Liver (tissue), 9 donors: Measurements from ENCODE around the gene MAVS. TPM values are rescaled to one million over a fixed set of nuclear protein-coding genes. Genes with fewer than 3 reads are reported as not detected.

Source experiments
- DNase-seq: peaks from one replicate; pipeline ENCODE4 v3.0.0-alpha.2; 2017; ENCODE audit warnings: low spot score
- H3K27ac ChIP-seq, 2 donors: one replicate each; pipeline ENCODE4 v1.7.0; 2013; ENCODE audit warnings: inconsistent platforms in 2 of 2, low read length in 2 of 2, control low read depth in 1 of 2, low read depth in 1 of 2, mild to moderate bottlenecking in 1 of 2
- H3K27me3 ChIP-seq, 4 donors: one replicate each; pipeline versions ENCODE4 v1.6.1 to v1.7.0; 2013; ENCODE audit warnings: low read length in 3 of 4, inconsistent platforms in 1 of 4, mild to moderate bottlenecking in 1 of 4, moderate library complexity in 1 of 4; ENCODE audit not compliant: control insufficient read depth in 4 of 4, insufficient read depth in 4 of 4
- H3K36me3 ChIP-seq, 4 donors: one replicate each; pipeline versions ENCODE4 v1.6.1 to v1.7.0; 2013; ENCODE audit warnings: low read length in 3 of 4, mild to moderate bottlenecking in 3 of 4, low read depth in 1 of 4, moderate library complexity in 1 of 4; ENCODE audit not compliant: control insufficient read depth in 4 of 4, insufficient read depth in 3 of 4
- H3K4me1 ChIP-seq, 4 donors: one replicate each; pipeline versions ENCODE4 v1.6.1 to v1.7.0; 2013; ENCODE audit warnings: low read length in 3 of 4, mild to moderate bottlenecking in 3 of 4, moderate library complexity in 1 of 4; ENCODE audit not compliant: control insufficient read depth in 4 of 4, insufficient read depth in 4 of 4
- H3K4me3 ChIP-seq, 3 donors: one replicate each; pipeline versions ENCODE4 v1.6.1 to v1.7.0; 2013; ENCODE audit warnings: low read length in 3 of 3, control low read depth in 1 of 3, low read depth in 1 of 3, mild to moderate bottlenecking in 1 of 3
- H3K9ac ChIP-seq, 2 donors: one replicate each; pipeline ENCODE4 v1.7.0; 2013; ENCODE audit warnings: low read length in 2 of 2, mild to moderate bottlenecking in 2 of 2, moderate library complexity in 2 of 2, control low read depth in 1 of 2, low read depth in 1 of 2
- H3K9me3 ChIP-seq, 4 donors: one replicate each; pipeline versions ENCODE4 v1.6.1 to v1.7.0; 2013; ENCODE audit warnings: low read length in 3 of 4; ENCODE audit not compliant: control insufficient read depth in 4 of 4
- CTCF ChIP-seq: fragments of 150-350 bp; IDR thresholded peaks from 2 replicates; pipeline ENCODE4 v1.5.1; 2017; ENCODE audit warnings: improper control_type of control experiment, low read depth, low read length; ENCODE audit not compliant: missing input control
- EGR1 ChIP-seq, 2 donors: IDR thresholded peaks; 2 replicates each; pipeline ENCODE4 v1.6.1; 2016 to 2018; ENCODE audit warnings: antibody characterized with exemption in 2 of 2, low read depth in 2 of 2
- FOXA1 ChIP-seq: IDR thresholded peaks from 2 replicates; pipeline ENCODE4 v1.6.1; 2016; ENCODE audit warnings: antibody characterized with exemption
- FOXA2 ChIP-seq: IDR thresholded peaks from 2 replicates; pipeline ENCODE4 v1.6.1; 2016; ENCODE audit warnings: antibody characterized with exemption
- GABPA ChIP-seq, 2 donors: IDR thresholded peaks in 1 of 2; conservative IDR thresholded peaks in 1 of 2; 2 replicates each; pipeline ENCODE4 v1.6.1; 2016; ENCODE audit warnings: antibody characterized with exemption in 2 of 2, mild to moderate bottlenecking in 1 of 2, moderate library complexity in 1 of 2
- MAX ChIP-seq: IDR thresholded peaks from 2 replicates; pipeline ENCODE4 v1.6.1; 2016; ENCODE audit warnings: antibody characterized with exemption
- NR2F2 ChIP-seq: IDR thresholded peaks from 2 replicates; pipeline ENCODE4 v1.6.1; 2016; ENCODE audit warnings: antibody characterized with exemption
- RAD21 ChIP-seq, 2 donors: IDR thresholded peaks; 2 replicates each; pipeline ENCODE4 v1.6.1; 2016; ENCODE audit warnings: antibody characterized with exemption in 2 of 2, mild to moderate bottlenecking in 2 of 2
- REST ChIP-seq: IDR thresholded peaks from 2 replicates; pipeline ENCODE4 v1.6.1; 2016; ENCODE audit warnings: antibody characterized with exemption, mild to moderate bottlenecking
- RXRA ChIP-seq, 2 donors: IDR thresholded peaks; 2 replicates each; pipeline ENCODE4 v1.6.1; 2017 to 2018; ENCODE audit warnings: antibody characterized with exemption in 2 of 2, mild to moderate bottlenecking in 1 of 2
- SP1 ChIP-seq: IDR thresholded peaks from 2 replicates; pipeline ENCODE4 v1.6.1; 2018; ENCODE audit warnings: antibody characterized with exemption, mild to moderate bottlenecking
- YY1 ChIP-seq: IDR thresholded peaks from 2 replicates; pipeline ENCODE4 v1.6.1; 2016; ENCODE audit warnings: antibody characterized with exemption, mild to moderate bottlenecking
- ZBTB33 ChIP-seq: IDR thresholded peaks from 2 replicates; pipeline ENCODE4 v1.6.1; 2016; ENCODE audit warnings: antibody characterized with exemption
- WGBS: extraction: QIAGEN DNeasy Blood & Tissue Kit; methylation state at CpG from one replicate; pipeline ENCODE4 v1.1.7; 2013; 5-methylcytosine and 5-hydroxymethylcytosine counted together
- polyA plus RNA-seq, 2 donors: library from polyadenylated mRNA; stranded (reverse) in 1 of 2; unstranded in 1 of 2; fragments of 200-250 nt in 1 of 2; fragments of >200 nt in 1 of 2; fragmentation: Nextera tagmentation in 1 of 2; extraction: Ambion mirVana in 1 of 2; gene quantifications; one replicate each; pipeline versions ENCODE4 v1.2.1 to v1.2.3, GENCODE V29; 2013 to 2015
- total RNA-seq, 2 donors: library from RNA; depleted of rRNA; stranded (reverse); fragments of >200 nt; gene quantifications; one replicate each; pipeline ENCODE4 v1.2.3, GENCODE V29; 2014
- donor health status: healthy.
- donor health status: healthy.
- donor health status: healthy.
- donor health status: healthy.
- donor health status: healthy.

MAVS gene
- total and polyA plus RNA-seq, 4 donors, result 4.7 to 20.9 (median 11.9) TPM

- Histone ChIP-seq H3K36me3 (peaks cover 30 to 71% (median 51%) of the 10 kb centered on the region in 4 donors), H3K27ac (no peak overlapping the region), H3K4me1 (no peaks in the 10 kb centered on the region), H3K27me3 (no peaks in the 10 kb centered on the region), H3K9ac (no peak overlapping the region), H3K9me3 (no peaks in the 10 kb centered on the region), H3K4me3 (no peak overlapping the region)
- DNase-seq, result no peak
- WGBS, result 96% methylated on average over 14 of the region's 14 CpGs
- no peak for TF ChIP-seq RAD21 (IDR thresholded peaks at IDR 0.05)
- no peak for TF ChIP-seq ZBTB33
- TF ChIP-seq YY1, result no peak
Observed at GRCh38 chr20:3865887-3866407, 19.3 kb downstream of the MAVS start.

GRCh38 chr20:3866464-3866863, 19.8 kb downstream of the MAVS start:
- no peak for TF ChIP-seq SP1
- Histone ChIP-seq H3K4me1 (no peaks in the 10 kb centered on the region), H3K27ac (no peak overlapping the region), H3K4me3 (no peak overlapping the region), H3K27me3 (no peaks in the 10 kb centered on the region), H3K9me3 (no peaks in the 10 kb centered on the region), H3K9ac (no peak overlapping the region), H3K36me3 (peaks cover 27 to 73% (median 47%) of the 10 kb centered on the region in 4 donors)
- no peak for DNase-seq
- 95% methylated on average over 3 of the region's 3 CpGs for WGBS

- Histone ChIP-seq H3K4me3 (no peak overlapping the region), H3K4me1 (no peaks in the 10 kb centered on the region), H3K9ac (no peak overlapping the region), H3K9me3 (no peaks in the 10 kb centered on the region), H3K27me3 (no peaks in the 10 kb centered on the region), H3K36me3 (peaks cover 23 to 71% (median 38%) of the 10 kb centered on the region in 4 donors), H3K27ac (no peak overlapping the region)
- TF ChIP-seq RAD21 (IDR thresholded peaks at IDR 0.05), result no peak
- no peak for TF ChIP-seq EGR1 (IDR thresholded peaks at IDR 0.05; ENCODE audit: low read depth in 2 of 2)
- TF ChIP-seq YY1, result no peak
- 91% methylated on average over 2 of the region's 2 CpGs for WGBS
- no peak for DNase-seq
Observed at GRCh38 chr20:3867802-3868201, 21.2 kb downstream of the MAVS start.

- no peak for DNase-seq
- H3K27ac ChIP-seq, result no peak overlapping the region
- no peak overlapping the region for H3K4me3 ChIP-seq
- H3K4me1 ChIP-seq, result no peaks in the 10 kb centered on the region
- peaks cover 12 to 54% (median 23%) of the 10 kb centered on the region in 4 donors for H3K36me3 ChIP-seq
- no peak overlapping the region for H3K9ac ChIP-seq
- no peaks in the 10 kb centered on the region for H3K27me3 ChIP-seq
- TF ChIP-seq CTCF (no peak), FOXA1 (no peak), FOXA2 (no peak), MAX (no peak), YY1 (no peak), RXRA (IDR thresholded peaks at IDR 0.05) (no peak), REST (no peak), NR2F2 (no peak), GABPA (IDR thresholded peaks at IDR 0.05 in 1 of 2, conservative IDR thresholded peaks at IDR 0.05 in 1 of 2) (no peak)
- WGBS, result 93% methylated on average over 10 of the region's 10 CpGs
- H3K9me3 ChIP-seq, result no peaks in the 10 kb centered on the region
Observed at GRCh38 chr20:3869839-3870634, 23.4 kb downstream of the MAVS start.
